Stomach (tissue), 9 donors: ENCODE data around the gene ACTN1. TPM values are rescaled to one million over a fixed set of nuclear protein-coding genes. Genes with fewer than 3 reads are reported as not detected.

ENCODE experiments used
- DNase-seq, 2 donors: peaks; one replicate each; pipeline versions ENCODE4 v3.0.0 to v3.0.0-alpha.2; 2013 to 2019
- H3K27ac ChIP-seq, 5 donors: fragments of 200-600 bp in 4 of 5; sonication (generic) in 4 of 5; one replicate each; pipeline ENCODE4 v1.5.1; 2013 to 2019; ENCODE audit warnings: mild to moderate bottlenecking in 1 of 5, moderate library complexity in 1 of 5
- H3K27me3 ChIP-seq, 3 donors: fragments of 200-600 bp; sonication (generic); one replicate each; pipeline ENCODE4 v1.5.1; 2017 to 2019; ENCODE audit warnings: mixed run types in 1 of 3
- H3K36me3 ChIP-seq, 4 donors: fragments of 200-600 bp; sonication (generic); 1 replicate in 3 of 4; 2 replicates in 1 of 4; pipeline ENCODE4 v1.5.1; 2016 to 2019
- H3K4me1 ChIP-seq, 4 donors: fragments of 200-600 bp; sonication (generic); one replicate each; pipeline ENCODE4 v1.5.1; 2016 to 2019
- H3K4me3 ChIP-seq, 4 donors: fragments of 200-600 bp; sonication (generic) in 3 of 4; one replicate each; pipeline ENCODE4 v1.5.1; 2016 to 2019; ENCODE audit warnings: mild to moderate bottlenecking in 1 of 4
- H3K9me3 ChIP-seq, 4 donors: fragments of 200-600 bp; sonication (generic); one replicate each; pipeline ENCODE4 v1.5.1; 2016 to 2019
- EP300 ChIP-seq: sonication (generic); formaldehyde crosslinking; IDR thresholded peaks from one replicate; pipeline ENCODE4 v1.6.1; 2017; ENCODE audit warnings: antibody characterized with exemption
- POLR2A ChIP-seq, 4 donors: fragments of 450-650 bp; IDR thresholded peaks; one replicate each; pipeline ENCODE4 v1.6.1; 2016; ENCODE audit warnings: antibody characterized with exemption in 4 of 4, control low read depth in 2 of 4, mild to moderate bottlenecking in 1 of 4, moderate library complexity in 1 of 4
- POLR2AphosphoS5 ChIP-seq, 3 donors: sonication (generic); formaldehyde crosslinking; IDR thresholded peaks; one replicate each; pipeline ENCODE4 v1.6.1; 2016; ENCODE audit warnings: antibody characterized with exemption in 3 of 3
- WGBS, 5 donors: extraction: QIAGEN DNeasy Blood & Tissue Kit in 3 of 5; methylation state at CpG; one replicate each; pipeline versions ENCODE4 v1.1.5 to v1.1.7; 2013 to 2018; 5-methylcytosine and 5-hydroxymethylcytosine counted together
- intact Hi-C: fragments of 100-400 bp; cut with DNase I; formaldehyde crosslinking; loops from one replicate; pipeline ENCODE4 v1.15.1; 2023; ENCODE audit warnings: low total_unique reads
- polyA plus RNA-seq, 3 donors: library from polyadenylated mRNA; stranded (reverse); fragments of 200-250 nt; gene quantifications; one replicate each; pipeline ENCODE4 v1.2.3, GENCODE V29; 2013
- total RNA-seq, 5 donors: library from RNA; depleted of rRNA; stranded (reverse); fragments of >200 nt; gene quantifications; one replicate each; pipeline versions ENCODE4 v1.1.0 to v1.2.3, GENCODE V29; 2014 to 2016
- TF ChIP-seq, protein P1 (sequence below), 7 experiments: fragments of 450-650 bp in 4 of 7; fragments of 200-600 bp in 3 of 7; sonication (generic) in 3 of 7; IDR thresholded peaks; one replicate each; pipeline ENCODE4 v1.5.1; 2016 to 2019; ENCODE audit warnings: antibody characterized with exemption in 7 of 7, control low read depth in 2 of 7, mild to moderate bottlenecking in 1 of 7
- donor health status: healthy with polysubstance abuse.
- donor health status: Bipolar disorder and iron deficiency.
- donor health status: healthy.

Gene ACTN1
- total and polyA plus RNA-seq, 8 donors = 25.7 to 504 (median 196) TPM

DNA sequence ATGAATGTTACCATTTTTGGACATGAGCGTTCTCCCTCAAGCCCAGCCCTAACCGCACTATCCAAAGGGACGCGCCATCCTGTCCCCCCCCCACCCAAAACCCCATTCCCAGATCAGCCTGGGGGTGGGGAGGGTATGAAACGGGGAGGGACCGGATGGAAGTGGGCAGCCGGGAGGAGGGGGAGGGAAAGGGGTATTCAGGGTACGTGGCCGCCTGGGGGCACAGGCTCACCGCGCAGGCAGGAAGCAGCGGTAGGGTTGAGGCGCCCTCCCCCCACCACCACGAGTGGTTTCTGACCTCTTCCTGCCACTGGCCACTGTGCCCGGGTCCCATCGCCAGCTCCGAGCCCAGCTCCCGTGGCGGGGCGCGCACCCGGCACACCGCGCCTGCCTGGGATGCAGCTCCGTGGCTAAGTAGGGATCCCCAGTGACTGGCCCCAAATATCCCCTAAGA lies 1.4 kb downstream of the ACTN1 start:
- Histone ChIP-seq H3K36me3 (peaks cover 4 to 23% (median 15%) of the 10 kb centered on the region in 4 donors), H3K27ac (peak overlapping the region; percentile 94 to 98 (median 97)), H3K9me3 (no peaks in the 10 kb centered on the region), H3K4me3 (peak overlapping the region; percentile 69 to 91 (median 84)), H3K4me1 (peaks cover 53 to 66% (median 62%) of the 10 kb centered on the region in 4 donors), H3K27me3 (no peaks in the 10 kb centered on the region)
- 0 to 2% (median 1%) methylated on average over 20 to 25 of the region's 25 CpGs for WGBS, 5 donors
- TF ChIP-seq POLR2AphosphoS5 (IDR thresholded peaks at IDR 0.05) (peak in 2 of 3 donors; percentile 73 to 82), POLR2A (IDR thresholded peaks at IDR 0.05) (peak in 1 of 4 donors; percentile 11), EP300 (no peak)
- TF ChIP-seq, protein P1, sequence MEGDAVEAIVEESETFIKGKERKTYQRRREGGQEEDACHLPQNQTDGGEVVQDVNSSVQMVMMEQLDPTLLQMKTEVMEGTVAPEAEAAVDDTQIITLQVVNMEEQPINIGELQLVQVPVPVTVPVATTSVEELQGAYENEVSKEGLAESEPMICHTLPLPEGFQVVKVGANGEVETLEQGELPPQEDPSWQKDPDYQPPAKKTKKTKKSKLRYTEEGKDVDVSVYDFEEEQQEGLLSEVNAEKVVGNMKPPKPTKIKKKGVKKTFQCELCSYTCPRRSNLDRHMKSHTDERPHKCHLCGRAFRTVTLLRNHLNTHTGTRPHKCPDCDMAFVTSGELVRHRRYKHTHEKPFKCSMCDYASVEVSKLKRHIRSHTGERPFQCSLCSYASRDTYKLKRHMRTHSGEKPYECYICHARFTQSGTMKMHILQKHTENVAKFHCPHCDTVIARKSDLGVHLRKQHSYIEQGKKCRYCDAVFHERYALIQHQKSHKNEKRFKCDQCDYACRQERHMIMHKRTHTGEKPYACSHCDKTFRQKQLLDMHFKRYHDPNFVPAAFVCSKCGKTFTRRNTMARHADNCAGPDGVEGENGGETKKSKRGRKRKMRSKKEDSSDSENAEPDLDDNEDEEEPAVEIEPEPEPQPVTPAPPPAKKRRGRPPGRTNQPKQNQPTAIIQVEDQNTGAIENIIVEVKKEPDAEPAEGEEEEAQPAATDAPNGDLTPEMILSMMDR (IDR thresholded peaks at IDR 0.05) = no peak
- DNase-seq = peak; percentile 44 to 89
- intact Hi-C loops = no loop called here

DNA sequence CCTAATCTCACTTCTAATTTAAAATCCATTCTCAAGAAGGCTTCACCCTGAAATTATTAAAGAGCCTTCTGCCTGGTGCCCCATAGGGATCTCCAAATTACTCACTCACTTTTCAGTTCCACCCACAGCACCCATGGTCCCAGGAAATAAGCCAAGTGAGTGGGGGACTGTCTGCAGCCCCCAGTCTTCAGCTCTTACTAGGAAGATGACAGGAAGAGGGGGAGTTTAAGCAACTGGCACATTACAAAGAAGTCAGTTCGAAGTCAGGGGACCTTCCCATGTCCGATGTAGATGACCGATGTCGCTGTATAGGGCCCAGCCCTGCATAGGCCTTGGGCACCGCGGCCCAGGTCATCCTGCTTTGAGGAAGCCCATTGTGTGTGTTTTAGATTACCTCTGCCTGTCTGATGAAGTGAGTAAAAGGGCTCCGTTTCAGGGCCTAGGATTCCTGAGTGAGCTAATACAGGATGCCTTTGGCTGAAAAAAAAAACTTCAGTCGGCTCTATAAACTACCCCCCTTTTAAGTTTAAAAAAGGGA lies 1.9 kb downstream of the ACTN1 start:
- no peak for DNase-seq
- H3K4me3 ChIP-seq = peak overlapping the region; percentile 69 to 91 (median 84)
- intact Hi-C loops = no loop called here
- TF ChIP-seq POLR2AphosphoS5 (IDR thresholded peaks at IDR 0.05) = peak in 2 of 3 donors; percentile 10 to 47
- TF ChIP-seq EP300 = no peak
- 5 to 16% (median 11%) methylated on average over 8 of the region's 8 CpGs for WGBS, 5 donors
- peak overlapping the region; percentile 94 to 98 (median 97) for H3K27ac ChIP-seq
- peaks cover 4 to 27% (median 20%) of the 10 kb centered on the region in 4 donors for H3K36me3 ChIP-seq
- H3K9me3 ChIP-seq = no peaks in the 10 kb centered on the region
- no peaks in the 10 kb centered on the region for H3K27me3 ChIP-seq
- peaks cover 56 to 71% (median 65%) of the 10 kb centered on the region in 4 donors for H3K4me1 ChIP-seq

DNA sequence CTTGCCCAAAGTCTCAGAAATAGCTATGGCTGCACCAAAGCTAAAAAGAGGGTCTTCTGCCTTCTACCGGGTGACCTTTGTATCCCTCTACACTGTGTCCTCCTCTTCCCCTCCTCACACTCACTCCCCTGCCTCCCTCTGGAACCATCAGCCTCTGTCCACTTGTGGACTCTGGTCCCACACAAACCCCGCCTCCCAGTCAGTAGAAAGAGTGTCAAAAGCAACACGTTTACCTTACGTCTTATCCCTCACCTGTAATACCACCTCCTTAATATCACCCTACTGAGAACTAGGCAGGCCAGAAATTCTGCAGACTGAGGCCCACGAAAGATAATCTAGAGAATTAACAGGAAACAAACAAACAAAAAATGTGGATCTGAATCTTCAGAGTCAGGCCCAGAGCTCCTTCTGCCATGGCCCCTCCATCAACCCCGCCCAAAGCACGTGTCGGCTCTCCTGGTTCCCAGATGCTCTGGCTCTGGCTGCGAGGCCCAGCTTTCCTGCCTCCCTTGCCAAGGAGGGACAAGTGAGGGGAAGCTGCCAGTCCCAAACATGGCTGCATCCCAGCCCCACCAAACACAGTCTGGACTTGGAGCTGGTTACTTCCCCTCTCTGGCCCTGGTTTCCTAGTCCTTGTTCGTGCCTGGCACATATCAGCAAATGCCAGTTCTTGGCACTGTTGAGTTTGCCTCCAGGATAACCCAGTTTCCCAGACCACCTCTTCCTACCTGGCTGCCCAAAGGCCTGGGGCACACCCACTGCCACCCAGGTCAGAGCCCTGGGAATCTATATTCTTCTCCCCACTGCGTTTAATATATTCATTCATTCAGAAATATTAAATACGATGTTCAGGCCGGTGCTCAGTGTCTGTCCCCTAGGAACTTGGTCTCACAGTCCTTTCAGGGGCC lies 2.7 kb downstream of the ACTN1 start:
- Histone ChIP-seq H3K36me3 (peaks cover 4 to 35% (median 20%) of the 10 kb centered on the region in 4 donors), H3K4me3 (peak overlapping the region; percentile 69 to 91 (median 84)), H3K9me3 (no peaks in the 10 kb centered on the region), H3K27me3 (no peaks in the 10 kb centered on the region), H3K27ac (peak overlapping the region; percentile 94 to 98 (median 97)), H3K4me1 (peaks cover 56 to 77% (median 68%) of the 10 kb centered on the region in 4 donors)
- TF ChIP-seq POLR2A (IDR thresholded peaks at IDR 0.05) = no peak
- TF ChIP-seq, protein P1 (IDR thresholded peaks at IDR 0.05) = no peak
- peak; percentile 13 to 56 (median 48) for TF ChIP-seq POLR2AphosphoS5 (IDR thresholded peaks at IDR 0.05)
- intact Hi-C loops = no loop called here
- 36 to 47% (median 41%) methylated on average over 13 of the region's 13 CpGs for WGBS, 5 donors
- peak in 1 of 2 donors; percentile 60 for DNase-seq

DNA sequence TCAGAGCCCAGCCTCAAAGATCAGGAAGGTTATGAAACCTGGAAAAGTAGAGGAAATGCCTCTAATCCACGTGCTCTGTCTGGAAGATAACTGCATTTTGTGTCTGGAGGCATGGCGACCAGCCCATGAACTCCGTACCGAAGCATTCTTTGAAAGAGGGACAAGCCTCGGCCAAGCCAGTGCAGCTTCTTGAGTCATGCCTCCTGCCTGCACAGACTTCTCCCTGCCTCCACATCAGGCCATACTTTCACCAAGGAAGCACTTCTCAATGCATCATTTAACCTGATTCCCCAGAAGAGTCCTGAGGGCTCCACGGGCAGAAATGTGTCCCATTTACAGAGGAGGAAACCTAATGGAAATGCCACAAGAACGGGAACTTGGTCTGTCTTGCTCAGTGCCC lies 3.4 kb downstream of the ACTN1 start:
- peaks cover 59 to 82% (median 72%) of the 10 kb centered on the region in 4 donors for H3K4me1 ChIP-seq
- H3K9me3 ChIP-seq = no peaks in the 10 kb centered on the region
- 51 to 66% (median 60%) methylated on average over 4 to 7 of the region's 7 CpGs for WGBS, 5 donors
- peak overlapping the region in 4 of 5 donors; percentile 95 to 98 (median 97) for H3K27ac ChIP-seq
- DNase-seq = no peak
- H3K36me3 ChIP-seq = peaks cover 4 to 42% (median 20%) of the 10 kb centered on the region in 4 donors
- intact Hi-C loops = no loop called here
- peak overlapping the region; percentile 69 to 91 (median 84) for H3K4me3 ChIP-seq
- TF ChIP-seq POLR2AphosphoS5 (IDR thresholded peaks at IDR 0.05) (no peak), POLR2A (IDR thresholded peaks at IDR 0.05) (no peak), EP300 (no peak)
- TF ChIP-seq, protein P1 (IDR thresholded peaks at IDR 0.05) = no peak
- H3K27me3 ChIP-seq = no peaks in the 10 kb centered on the region
